GM19468 (cell line): ENCODE data around the gene GLB1L2.

ENCODE experiments used
- ATAC-seq: cut with Tn5 transposase; IDR thresholded peaks from one replicate; pipeline ENCODE4 v1.9.1; 2021; ENCODE audit warnings: mild to moderate bottlenecking, moderate library complexity, moderate number of reproducible peaks; ENCODE audit not compliant: unreplicated experiment; ENCODE audit errors: extremely low read depth

The GLB1L2 gene

GRCh38 chr11:134382257-134382656 is 50.5 kb downstream of the GLB1L2 start:
- no peak for ATAC-seq

- ATAC-seq: no peak
These were observed 51.0 kb downstream of the GLB1L2 start for GRCh38 chr11:134382830-134383229.

GRCh38 chr11:134383576-134384221 is 51.9 kb downstream of the GLB1L2 start:
- no peak for ATAC-seq

- ATAC-seq: no peak
These were observed 52.6 kb downstream of the GLB1L2 start for GRCh38 chr11:134384406-134384805.

GRCh38 chr11:134385171-134385570 is 53.4 kb downstream of the GLB1L2 start:
- ATAC-seq: no peak

GRCh38 chr11:134385774-134386565 is 54.2 kb downstream of the GLB1L2 start:
- no peak for ATAC-seq

- ATAC-seq: no peak
These were observed 55.2 kb downstream of the GLB1L2 start for GRCh38 chr11:134386945-134387344.

GRCh38 chr11:134387501-134387900 is 55.7 kb downstream of the GLB1L2 start:
- ATAC-seq: no peak

- ATAC-seq: no peak
These were observed 56.8 kb downstream of the GLB1L2 start for GRCh38 chr11:134388590-134388989.

- no peak for ATAC-seq
These were observed 57.8 kb downstream of the GLB1L2 start for GRCh38 chr11:134389464-134390180.

- ATAC-seq: no peak
These were observed 59.1 kb downstream of the GLB1L2 start for GRCh38 chr11:134390706-134391569.

- no peak for ATAC-seq
These were observed 59.9 kb downstream of the GLB1L2 start for GRCh38 chr11:134391656-134392055.

- ATAC-seq: no peak
These were observed 61.3 kb downstream of the GLB1L2 start for GRCh38 chr11:134392953-134393615.

- no peak for ATAC-seq
These were observed 61.9 kb downstream of the GLB1L2 start for GRCh38 chr11:134393638-134394037.

- no peak for ATAC-seq
These were observed 62.5 kb downstream of the GLB1L2 start for GRCh38 chr11:134394311-134394710.

- no peak for ATAC-seq
These were observed 63.2 kb downstream of the GLB1L2 start for GRCh38 chr11:134395002-134395401.

GRCh38 chr11:134397304-134398078 is 65.7 kb downstream of the GLB1L2 start:
- no peak for ATAC-seq

- ATAC-seq: no peak
These were observed 66.3 kb downstream of the GLB1L2 start for GRCh38 chr11:134398079-134398444.
